ENCODE results near the gene CXCL14. TPM values are rescaled to one million over a fixed set of nuclear protein-coding genes. Genes with fewer than 3 reads are reported as not detected.

CXCL14 gene
- polyA plus RNA-seq, 1 of the 3 experiments (the other 2 are of a cell fraction): 0.05 TPM

DNA sequence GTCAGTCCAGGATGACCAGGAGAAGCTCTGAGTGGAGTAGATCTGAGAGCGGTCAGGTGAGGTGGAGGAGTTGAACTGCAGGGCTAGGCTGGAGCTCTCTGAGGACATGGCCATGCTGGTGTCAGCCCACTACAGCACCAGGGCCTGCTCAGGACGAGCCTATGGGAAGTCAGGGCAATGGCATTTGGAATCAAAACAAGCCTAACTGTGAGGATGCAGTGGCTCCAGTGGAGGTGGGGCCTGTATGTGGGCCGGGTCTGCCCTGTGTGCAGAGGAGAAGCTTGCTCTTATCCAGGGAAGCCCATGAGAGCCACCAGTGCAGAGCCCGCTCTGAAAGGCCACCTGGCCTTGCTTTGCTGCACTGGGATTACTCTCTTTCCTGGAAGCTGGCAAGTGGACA lies 11.1 kb downstream of the CXCL14 start (continued):
- TF ChIP-seq RFX5 (IDR thresholded peaks at IDR 0.05; ENCODE audit: low read length): no peak

DNA sequence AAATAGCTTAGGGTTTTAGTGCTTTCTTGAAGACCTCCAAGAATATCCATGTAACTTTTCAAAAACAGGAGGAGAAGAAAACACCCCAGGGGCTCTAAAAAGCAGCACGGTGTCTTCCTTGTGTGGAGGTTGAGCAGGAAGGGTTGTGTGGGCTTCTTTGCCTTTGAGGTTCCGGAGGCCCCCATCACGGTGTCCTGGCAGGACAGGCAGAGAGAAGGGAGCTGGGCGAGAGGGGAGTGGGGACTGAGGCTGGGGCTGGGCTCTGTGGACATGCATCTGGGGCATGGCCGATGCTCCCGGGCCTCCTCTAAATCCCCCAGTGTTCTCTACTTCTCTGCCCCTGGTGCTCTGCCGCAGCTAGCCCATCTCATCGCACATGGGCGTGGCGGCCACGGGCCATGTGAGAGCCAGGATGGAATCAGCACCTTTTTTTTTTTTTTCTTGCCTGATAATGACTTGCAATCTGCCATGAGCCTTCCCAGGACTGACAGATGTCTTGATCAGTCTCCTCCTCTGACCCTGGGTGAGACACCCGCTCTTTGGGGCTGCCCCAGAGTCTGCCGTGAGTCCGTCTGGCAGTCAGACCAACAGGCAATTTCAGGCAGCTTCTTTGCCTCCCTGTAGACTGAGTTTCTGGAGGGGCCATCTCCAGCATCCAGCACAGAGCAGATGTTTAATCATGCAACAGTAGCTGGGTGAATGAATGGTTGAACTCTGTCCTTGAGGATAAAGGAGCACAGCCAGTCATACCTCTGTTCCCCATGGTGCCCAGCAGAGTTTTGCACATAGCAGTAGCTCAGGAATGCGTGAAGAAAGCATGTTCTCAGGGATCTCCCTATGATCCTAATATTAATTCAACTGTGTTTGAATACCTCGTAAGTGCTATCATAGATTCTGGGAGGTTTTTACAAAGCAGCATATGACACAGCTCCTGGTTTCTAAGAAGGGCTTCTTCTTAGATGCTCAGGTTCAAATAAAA lies 12.1 kb downstream of the CXCL14 start:
- H3K9me3 ChIP-seq: no peaks in the 10 kb centered on the region
- no peak overlapping the region for H3K4me2 ChIP-seq
- no peak overlapping the region for H3K27ac ChIP-seq (ENCODE audit: low read depth in 2 of 2, low read length in 1 of 2)
- ChIA-PET POLR2A (no interaction called here), CTCF (interaction anchor here (0.5 to 25.1 kb wide), 37 partner anchors 7 to 646 kb away, joined by 3 to 409 read pairs (median 3); partner anchors contain the start of gene SLC25A48)
- no peak overlapping the region; a peak in 1 of 4 replicates for H3K4me3 ChIP-seq (ENCODE audit: low read depth in 2 of 2, low read length in 1 of 2)
- WGBS (ENCODE audit: low lambda C conversion rate): 72% methylated on average over 12 of the region's 16 CpGs
- no peak overlapping the region for H2AFZ ChIP-seq (ENCODE audit: low read depth)
- H3K4me1 ChIP-seq (ENCODE audit: control insufficient read depth in 1 of 2, insufficient read depth in 2 of 2, low read depth in 1 of 2, low read length in 1 of 2): no peaks in the 10 kb centered on the region
- H3K79me2 ChIP-seq (ENCODE audit: insufficient read depth): no peaks in the 10 kb centered on the region
- no peaks in the 10 kb centered on the region for H3K9me2 ChIP-seq
- H3F3A ChIP-seq (replicated peaks; ENCODE audit: insufficient read depth): no peaks in the 10 kb centered on the region
- H4K20me1 ChIP-seq (ENCODE audit: insufficient read depth): no peaks in the 10 kb centered on the region
- H3K27me3 ChIP-seq (ENCODE audit: insufficient read depth): peaks cover 5% of the 10 kb centered on the region; the same call in 1 of the 2 replicates
- TF ChIP-seq USF1 (IDR thresholded peaks at IDR 0.05; ENCODE audit: borderline replicate concordance, low read depth) (no peak), FOXM1 (IDR thresholded peaks at IDR 0.05; ENCODE audit: low read depth) (no peak), CHD2 (IDR thresholded peaks at IDR 0.05; ENCODE audit: low read length, partially characterized antibody) (no peak), JUND (IDR thresholded peaks at IDR 0.05) (no peak), RCOR1 (IDR thresholded peaks at IDR 0.05; ENCODE audit: low read length) (no peak), FOSL2 (IDR thresholded peaks at IDR 0.05; ENCODE audit: borderline replicate concordance, low read depth) (no peak), EZH2phosphoT487 (IDR thresholded peaks at IDR 0.05; ENCODE audit: borderline replicate concordance, low read depth) (no peak), PBX3 (IDR thresholded peaks at IDR 0.05) (no peak), NFIC (IDR thresholded peaks at IDR 0.05; ENCODE audit: borderline replicate concordance) (no peak), REST (IDR thresholded peaks at IDR 0.05; ENCODE audit: low read depth, low read length) (no peak), RXRA (IDR thresholded peaks at IDR 0.05; ENCODE audit: borderline replicate concordance, low read depth) (no peak), SMC3 (IDR thresholded peaks at IDR 0.05; ENCODE audit: low read depth, low read length) (no peak), MEF2A (IDR thresholded peaks at IDR 0.05; ENCODE audit: borderline replicate concordance, low read depth) (no peak), USF2 (IDR thresholded peaks at IDR 0.05; ENCODE audit: borderline replicate concordance, low read depth, low read length) (no peak), POLR2AphosphoS5 (IDR thresholded peaks at IDR 0.05; ENCODE audit: low read depth, low read length) (no peak)
- no peak for DNase-seq
- H3K36me3 ChIP-seq (replicated peaks in 1 of 2; ENCODE audit: control insufficient read depth in 1 of 2, insufficient read depth in 2 of 2, low read length in 1 of 2): no peaks in the 10 kb centered on the region
- H3K9ac ChIP-seq: no peak overlapping the region
